HG03159 (cell line): ENCODE results near the gene KRTAP10-12.
"Not testable (repeated sequence)": the region's sequence is repeated elsewhere in the genome, so short reads cannot be mapped to it uniquely, and the experiment has no call there.

Experiments
- ATAC-seq: cut with Tn5 transposase; IDR thresholded peaks from one replicate; pipeline ENCODE4 v1.9.1; 2021; ENCODE audit warnings: mild to moderate bottlenecking, moderate library complexity; ENCODE audit not compliant: unreplicated experiment

Gene KRTAP10-12

GRCh38 chr21:44667612-44668011 lies 29.4 kb upstream of the KRTAP10-12 start:
- ATAC-seq: no peak

DNA sequence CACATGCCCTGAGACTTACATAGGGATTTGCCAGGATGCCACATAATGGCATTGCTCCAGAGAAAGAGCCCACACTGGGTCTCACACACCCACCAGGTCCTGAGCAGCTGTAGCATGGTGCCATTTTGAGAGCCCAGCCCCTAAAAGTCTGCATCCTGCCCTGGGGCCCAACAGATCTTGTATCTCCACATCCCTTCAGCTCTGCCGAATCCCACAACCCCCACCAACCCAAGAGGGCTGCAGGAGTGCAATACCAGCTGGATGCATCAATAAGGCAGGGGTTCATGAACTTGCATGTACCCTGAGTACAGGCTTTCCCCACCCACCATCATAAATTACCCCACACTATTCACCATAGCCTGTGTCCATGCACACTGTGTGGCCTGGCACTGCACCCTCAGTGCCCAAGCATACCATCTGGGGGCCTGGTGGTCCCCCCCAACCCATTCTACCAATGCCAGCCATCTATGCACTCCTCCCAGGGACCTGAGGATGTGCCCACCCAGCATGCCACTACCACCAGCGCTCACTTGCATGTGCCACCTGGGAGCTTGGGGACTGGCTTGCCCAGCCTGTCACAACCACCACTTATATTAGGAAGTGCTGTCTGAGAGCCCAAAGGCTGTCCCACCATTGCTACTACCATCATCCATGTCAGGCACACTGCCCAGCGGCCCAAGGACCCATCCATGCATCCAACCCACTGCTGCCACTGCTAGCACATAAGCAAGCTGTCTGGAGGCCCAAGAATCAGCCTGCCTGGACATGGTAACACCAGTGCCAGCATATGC lies 26.1 kb upstream of the KRTAP10-12 start:
- no peak for ATAC-seq

DNA sequence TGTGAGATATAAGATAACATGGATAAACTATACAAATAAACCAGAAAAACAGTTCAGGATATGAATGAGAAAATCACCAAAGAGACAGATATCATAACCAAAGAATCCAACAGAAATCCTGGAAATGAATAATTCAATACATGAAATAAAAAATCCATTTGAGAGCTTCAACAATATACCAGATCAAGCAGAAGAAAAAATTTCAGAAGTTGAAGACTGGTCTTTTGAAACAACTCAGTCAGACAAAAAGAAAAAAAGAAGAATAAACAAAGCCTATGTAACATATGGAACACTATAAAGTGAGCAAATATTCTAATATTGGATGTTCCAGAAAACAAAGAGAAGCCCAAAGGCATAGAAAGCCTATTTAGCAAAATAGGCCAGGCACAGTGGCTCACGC lies 25.1 kb upstream of the KRTAP10-12 start:
- no peak for ATAC-seq

DNA sequence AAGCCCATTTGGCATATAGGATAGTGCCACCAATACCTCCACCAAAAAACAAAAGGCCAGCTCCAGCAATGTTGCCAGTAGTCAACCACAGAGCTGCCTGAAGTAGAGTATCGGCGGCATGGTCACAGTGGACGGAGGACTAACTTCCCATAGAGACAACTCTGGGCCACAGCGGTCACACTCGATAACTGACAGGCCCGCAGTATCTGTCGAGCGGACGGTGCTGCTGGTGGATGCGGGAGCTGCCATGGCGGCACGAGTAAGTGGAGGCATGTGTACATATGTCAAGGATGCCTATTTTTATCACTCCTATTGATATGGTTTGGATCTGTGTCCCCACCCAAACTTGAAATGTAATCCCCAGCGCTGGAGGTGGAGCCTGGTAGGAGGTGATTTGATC lies 19.1 kb upstream of the KRTAP10-12 start:
- no peak for ATAC-seq

DNA sequence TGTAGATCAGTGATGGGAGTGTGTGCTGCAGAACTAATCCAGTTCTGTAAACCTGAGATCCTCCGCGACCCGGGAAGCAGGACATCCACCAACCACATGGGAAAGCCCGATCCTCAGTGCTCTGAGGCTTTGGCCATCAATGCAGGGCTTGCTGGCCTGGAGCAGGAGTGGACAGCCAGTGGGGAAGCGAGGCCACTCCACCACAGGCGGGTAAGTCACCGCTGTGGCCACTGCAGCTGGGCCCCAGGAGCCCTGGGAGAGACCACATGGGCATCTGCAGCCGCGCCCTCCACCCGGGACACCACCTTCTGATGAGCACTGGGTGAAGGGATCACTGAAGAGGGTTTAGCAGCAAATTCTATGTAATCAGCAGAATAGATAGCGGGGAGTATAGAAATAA lies 15.8 kb upstream of the KRTAP10-12 start:
- ATAC-seq: no peak

DNA sequence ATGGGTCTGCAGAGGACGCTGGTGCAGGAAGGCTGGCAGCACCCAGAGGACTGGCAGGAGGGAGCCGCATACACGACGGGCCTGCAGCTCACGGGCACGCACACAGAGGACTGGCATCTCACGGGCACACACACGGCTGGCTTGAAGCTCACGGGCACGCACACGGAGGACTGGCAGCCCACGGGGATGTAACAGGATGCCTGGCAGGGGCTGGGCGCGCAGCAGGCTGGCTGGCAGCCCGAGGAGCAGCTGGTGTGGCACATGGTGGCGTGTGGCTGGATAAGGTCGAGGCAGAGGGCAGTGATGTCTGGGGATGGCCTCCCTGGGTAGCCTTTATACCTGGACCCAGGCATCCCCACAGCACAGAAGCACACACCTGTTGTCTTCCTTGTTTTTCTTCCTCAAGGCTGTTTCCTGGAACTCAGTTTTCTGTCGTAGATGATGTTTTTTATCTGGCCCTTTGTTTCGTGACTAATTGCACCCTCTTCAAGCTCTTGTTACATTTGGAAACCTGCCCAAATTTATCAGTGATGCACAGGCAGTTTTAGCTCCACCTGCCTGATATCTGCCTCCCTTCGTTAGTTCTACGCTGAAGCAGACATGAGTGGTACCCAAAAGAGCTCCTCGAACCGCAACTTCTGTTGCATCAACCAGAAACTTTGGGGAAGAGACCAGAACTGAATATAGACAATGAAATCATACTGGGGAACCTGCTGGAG lies 15.0 kb upstream of the KRTAP10-12 start, which contains the start of gene KRTAP12-1:
TSS of gene KRTAP12-1 (minus strand) at position 303 of the 719 bp plus-strand sequence. CDS start at position 263, 40 bp downstream.
- ATAC-seq: no peak

GRCh38 chr21:44682580-44683151 lies 14.3 kb upstream of the KRTAP10-12 start:
- ATAC-seq: no peak

DNA sequence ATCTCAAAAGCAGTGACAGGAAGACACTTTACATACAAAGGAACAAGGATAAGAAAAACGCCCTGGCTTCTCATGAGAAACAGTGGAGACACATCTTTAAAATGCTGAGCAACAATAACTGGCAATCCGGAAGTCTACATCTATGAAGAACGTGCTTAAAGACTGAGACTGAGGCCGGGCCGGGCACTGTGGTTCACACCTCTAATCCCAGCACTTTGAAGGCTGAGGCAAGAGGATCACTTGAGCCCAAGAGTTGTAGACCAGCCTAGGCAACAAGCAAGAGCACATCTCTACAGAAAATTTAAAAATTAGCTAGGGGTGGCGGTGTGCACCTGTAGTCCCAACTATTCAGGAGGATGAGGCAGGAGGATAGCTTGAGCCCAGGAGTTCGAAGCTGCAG lies 12.9 kb upstream of the KRTAP10-12 start:
- no peak for ATAC-seq

GRCh38 chr21:44684483-44684882 lies 12.5 kb upstream of the KRTAP10-12 start:
- ATAC-seq: no peak

DNA sequence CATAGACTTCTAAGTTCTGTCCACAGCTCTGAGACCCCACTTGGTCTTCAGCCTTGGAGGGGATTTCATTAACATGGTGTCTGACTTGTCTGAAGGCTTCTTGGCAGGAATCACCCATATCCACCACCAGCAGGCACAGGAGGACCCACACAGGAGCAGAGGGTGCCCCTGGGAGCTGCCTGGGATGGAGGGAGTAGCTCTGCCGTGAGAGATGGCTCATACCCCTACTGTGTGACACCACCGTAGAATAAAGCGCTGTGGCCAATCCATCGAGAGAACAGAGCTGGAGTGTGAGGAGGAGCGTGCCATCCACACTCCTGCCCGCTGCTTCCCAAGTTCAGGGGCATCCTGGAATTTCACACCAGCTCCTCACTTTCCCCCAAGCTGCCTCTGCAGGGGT lies 11.9 kb upstream of the KRTAP10-12 start:
- ATAC-seq: not testable (repeated sequence)

DNA sequence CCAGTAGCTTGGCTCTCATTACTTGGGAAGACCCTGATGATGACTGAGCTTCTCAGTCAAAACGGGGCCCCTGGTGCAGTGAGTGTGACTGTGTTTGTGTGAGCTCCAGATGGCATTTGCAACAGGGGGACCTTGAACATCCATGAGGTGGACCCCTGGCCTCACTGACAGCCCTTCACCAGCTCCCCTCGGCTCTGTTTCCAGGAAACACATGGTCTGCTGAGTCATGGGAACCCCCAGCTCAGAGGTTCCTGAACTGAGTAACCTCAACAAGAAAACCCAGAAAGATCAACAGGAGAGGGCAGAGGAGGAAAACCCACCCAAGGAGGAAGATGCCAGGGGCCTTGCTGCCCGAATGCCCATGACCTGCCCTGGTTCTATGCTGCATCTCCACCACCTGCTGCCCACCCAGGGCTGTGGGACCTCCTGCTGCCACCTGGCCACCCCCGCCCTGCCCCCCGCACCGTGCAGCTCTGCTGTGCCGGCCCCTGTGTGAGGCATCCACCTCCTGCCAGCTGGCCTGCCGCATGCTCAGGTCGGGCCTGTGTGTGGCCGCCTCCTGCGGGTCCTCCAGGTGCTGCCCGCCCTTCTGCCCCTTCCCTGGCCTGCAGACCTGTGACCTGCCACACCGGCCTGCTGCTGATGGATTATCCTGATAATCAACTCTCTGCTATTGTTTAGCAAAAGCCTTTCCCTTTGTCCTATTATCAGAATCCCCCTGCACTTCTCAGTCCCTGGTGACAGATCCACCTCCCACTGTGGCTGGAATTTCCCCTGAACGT lies 10.8 kb upstream of the KRTAP10-12 start:
- no peak for ATAC-seq

DNA sequence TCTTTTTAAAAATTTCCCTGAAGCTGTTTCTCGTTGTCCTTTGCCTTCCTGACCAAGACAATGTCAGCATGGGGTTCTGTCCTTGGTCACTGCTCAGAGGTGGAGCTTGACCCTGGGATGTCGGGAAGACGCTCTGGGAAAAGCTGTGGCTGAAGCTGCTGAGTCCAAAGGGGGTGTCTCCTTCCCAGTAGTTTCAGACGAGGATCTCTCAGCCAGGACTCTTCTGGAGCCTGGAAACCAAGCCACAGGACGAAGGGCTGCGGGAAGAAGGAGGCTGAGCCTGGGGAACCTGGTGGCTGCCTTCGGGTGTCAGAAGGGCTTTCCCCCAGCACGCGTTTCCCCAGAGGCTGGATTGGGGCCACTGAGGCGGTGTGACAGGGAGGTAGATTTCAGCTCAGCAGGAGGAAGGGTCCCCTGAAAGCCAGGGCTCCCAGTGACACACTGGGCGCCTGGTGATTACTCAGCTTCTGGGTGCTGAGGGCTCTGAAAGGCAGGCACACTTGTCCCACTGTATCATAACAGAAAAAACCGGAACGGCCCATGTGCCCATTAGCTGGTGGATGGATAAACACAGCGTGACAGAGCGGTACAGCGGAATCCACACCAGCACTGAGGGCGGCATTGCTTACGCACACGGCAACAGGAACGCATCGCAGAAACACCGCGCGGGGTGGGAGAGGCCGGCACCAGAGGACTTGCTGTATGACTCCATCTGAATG lies 10.0 kb upstream of the KRTAP10-12 start:
- no peak for ATAC-seq

DNA sequence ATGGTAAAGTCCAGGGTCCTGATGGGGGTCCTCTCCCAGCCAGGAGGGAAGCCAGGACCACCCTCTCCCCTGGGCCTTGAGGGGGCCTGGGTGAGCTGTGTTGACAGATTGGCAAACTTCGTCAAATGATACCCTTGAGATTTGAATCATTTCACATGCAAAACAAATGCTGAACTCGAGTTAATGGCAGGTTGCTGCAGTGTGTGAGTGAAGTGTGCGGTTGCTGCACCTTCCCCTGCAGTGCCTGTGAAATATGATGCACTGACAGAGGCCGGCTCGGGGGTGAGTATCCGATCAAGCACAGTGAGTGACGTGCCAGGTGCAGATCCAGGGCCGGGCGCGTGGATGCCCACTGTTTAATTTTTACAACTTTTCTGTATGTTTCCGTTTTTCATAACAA lies 9.3 kb upstream of the KRTAP10-12 start:
- ATAC-seq: no peak

- ATAC-seq: not testable (repeated sequence)
Measured at GRCh38 chr21:44689740-44690139, 7.2 kb upstream of the KRTAP10-12 start.

- no peak for ATAC-seq
Measured at GRCh38 chr21:44691686-44692085, 5.3 kb upstream of the KRTAP10-12 start.

GRCh38 chr21:44692798-44693512 lies 4.0 kb upstream of the KRTAP10-12 start:
- no peak for ATAC-seq

- no peak for ATAC-seq
Measured at GRCh38 chr21:44694776-44695175, 2.2 kb upstream of the KRTAP10-12 start.

DNA sequence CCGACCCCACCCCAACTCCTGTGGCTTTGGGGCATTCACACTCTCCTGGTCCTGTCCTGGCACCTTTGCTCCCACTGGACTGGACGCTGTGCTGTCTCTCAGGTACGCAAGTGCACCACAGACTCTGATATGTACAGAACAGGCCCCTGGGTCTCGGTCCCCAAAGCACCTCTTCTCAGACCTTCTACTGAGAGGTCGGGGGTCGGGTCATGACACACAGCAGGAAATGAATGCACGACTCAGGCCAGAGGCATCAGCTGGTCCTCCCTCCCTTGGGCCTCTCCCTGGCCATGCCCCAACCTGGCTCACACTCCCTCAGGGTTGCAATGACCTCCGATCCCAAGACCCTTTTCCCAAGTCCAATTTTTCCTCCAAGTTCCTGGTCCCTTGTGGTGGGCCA lies 1.8 kb upstream of the KRTAP10-12 start:
- ATAC-seq: no peak

GRCh38 chr21:44695641-44696040 lies 1.3 kb upstream of the KRTAP10-12 start:
- ATAC-seq: no peak

- ATAC-seq: no peak
Measured at GRCh38 chr21:44696572-44696971, 400 bp upstream of the KRTAP10-12 start.
